Hepatocyte (in vitro differentiated cells): Measurements from ENCODE around the gene ING1. TPM values are rescaled to one million over a fixed set of nuclear protein-coding genes. Genes with fewer than 3 reads are reported as not detected.

Source experiments
- DNase-seq: peaks from one replicate; pipeline ENCODE4 v3.0.0-alpha.2; 2016; ENCODE audit warnings: low spot score
- H2AFZ ChIP-seq: fragments of 200-600 bp; sonication (generic); 2 replicates; pipeline ENCODE4 v1.6.0; 2016; ENCODE audit warnings: antibody characterized with exemption, mild to moderate bottlenecking
- H3K27ac ChIP-seq: fragments of 200-600 bp; sonication (generic); 2 replicates; pipeline ENCODE4 v1.5.1; 2016; ENCODE audit warnings: mild to moderate bottlenecking
- H3K27me3 ChIP-seq: fragments of 200-600 bp; sonication (generic); 2 replicates; pipeline ENCODE4 v1.6.1; 2016
- H3K36me3 ChIP-seq: fragments of 200-600 bp; sonication (generic); replicated peaks from 2 replicates; pipeline ENCODE4 v1.5.1; 2016; ENCODE audit warnings: low read depth; ENCODE audit not compliant: insufficient read depth
- H3K4me1 ChIP-seq: fragments of 200-600 bp; sonication (generic); 2 replicates; pipeline ENCODE4 v1.5.1; 2016; ENCODE audit warnings: mild to moderate bottlenecking, moderate library complexity; ENCODE audit not compliant: insufficient read depth
- H3K4me2 ChIP-seq: fragments of 200-600 bp; sonication (generic); 2 replicates; pipeline ENCODE4 v1.6.0; 2016
- H3K4me3 ChIP-seq: fragments of 200-600 bp; sonication (generic); 2 replicates; pipeline ENCODE4 v1.5.1; 2016; ENCODE audit warnings: mild to moderate bottlenecking
- H3K79me2 ChIP-seq: fragments of 200-600 bp; sonication (generic); 2 replicates; pipeline ENCODE4 v1.6.0; 2017; ENCODE audit warnings: mild to moderate bottlenecking
- H3K9me2 ChIP-seq: fragments of 200-600 bp; sonication (generic); replicated peaks from 2 replicates; pipeline ENCODE4 v1.6.0; 2017; ENCODE audit warnings: mild to moderate bottlenecking; ENCODE audit not compliant: insufficient read depth
- H3K9me3 ChIP-seq: fragments of 200-600 bp; sonication (generic); 2 replicates; pipeline ENCODE4 v1.5.1; 2016; ENCODE audit warnings: low read depth, mild to moderate bottlenecking
- H4K20me1 ChIP-seq: fragments of 200-600 bp; sonication (generic); 2 replicates; pipeline ENCODE4 v1.6.0; 2016; ENCODE audit warnings: mild to moderate bottlenecking; ENCODE audit not compliant: insufficient read depth, poor library complexity, severe bottlenecking
- EZH2 ChIP-seq: fragments of 200-600 bp; sonication (generic); IDR thresholded peaks from 2 replicates; pipeline ENCODE4 v1.6.1; 2016; ENCODE audit warnings: antibody characterized with exemption, mild to moderate bottlenecking, borderline replicate concordance
- EZH2phosphoT487 ChIP-seq: fragments of 200-600 bp; sonication (generic); IDR thresholded peaks from one replicate; pipeline ENCODE4 v1.6.1; 2018; ENCODE audit warnings: antibody characterized with exemption, mild to moderate bottlenecking, low read depth, moderate library complexity; ENCODE audit not compliant: unreplicated experiment, severe bottlenecking
- WGBS: methylation state at CpG from one replicate; pipeline ENCODE4 v1.1.6; 2016; ENCODE audit warnings: low lambda C conversion rate; ENCODE audit errors: missing lambda C conversion rate; 5-methylcytosine and 5-hydroxymethylcytosine counted together
- polyA plus RNA-seq: library from polyadenylated mRNA; unstranded; fragments of >200 nt; fragmentation: Nextera tagmentation; extraction: Ambion mirVana; gene quantifications from 2 replicates; pipeline ENCODE4 v1.2.1, GENCODE V29; 2016
- total RNA-seq: library from RNA; depleted of rRNA; stranded (reverse); fragments of >200 nt; gene quantifications from 2 replicates; pipeline ENCODE4 v1.2.3, GENCODE V29; 2014
- TF ChIP-seq, protein P1 (sequence below): fragments of 200-600 bp; sonication (generic); IDR thresholded peaks from 2 replicates; pipeline ENCODE4 v1.5.1; 2016; ENCODE audit warnings: antibody characterized with exemption, mild to moderate bottlenecking; ENCODE audit not compliant: poor library complexity

ING1 gene
- total and polyA plus RNA-seq, 2 experiments from 2014 or later, result 14.7 to 26.4 TPM

DNA sequence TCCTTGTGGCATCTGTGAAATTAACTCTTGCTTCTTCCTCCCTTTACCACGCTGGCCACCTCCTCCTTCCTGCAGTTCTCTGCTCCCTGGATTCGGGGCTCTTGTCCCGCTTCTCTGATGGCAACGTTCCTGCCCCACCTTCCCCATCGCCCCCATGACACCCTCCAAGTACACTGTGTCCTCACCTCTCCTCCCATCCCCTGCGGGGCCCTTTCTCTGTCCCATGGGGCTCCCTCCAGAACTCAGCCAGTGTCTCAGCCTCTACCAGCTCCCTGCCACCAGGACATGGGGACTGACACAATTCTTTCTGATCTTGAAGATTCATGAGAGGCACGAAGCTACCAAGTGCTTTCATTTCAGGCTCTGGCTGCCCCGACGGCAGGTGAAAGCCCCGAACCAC, 16.7 kb upstream of the ING1 start:
- H3K27ac ChIP-seq, result no peak overlapping the region
- no peaks in the 10 kb centered on the region for H4K20me1 ChIP-seq
- TF ChIP-seq, protein P1, sequence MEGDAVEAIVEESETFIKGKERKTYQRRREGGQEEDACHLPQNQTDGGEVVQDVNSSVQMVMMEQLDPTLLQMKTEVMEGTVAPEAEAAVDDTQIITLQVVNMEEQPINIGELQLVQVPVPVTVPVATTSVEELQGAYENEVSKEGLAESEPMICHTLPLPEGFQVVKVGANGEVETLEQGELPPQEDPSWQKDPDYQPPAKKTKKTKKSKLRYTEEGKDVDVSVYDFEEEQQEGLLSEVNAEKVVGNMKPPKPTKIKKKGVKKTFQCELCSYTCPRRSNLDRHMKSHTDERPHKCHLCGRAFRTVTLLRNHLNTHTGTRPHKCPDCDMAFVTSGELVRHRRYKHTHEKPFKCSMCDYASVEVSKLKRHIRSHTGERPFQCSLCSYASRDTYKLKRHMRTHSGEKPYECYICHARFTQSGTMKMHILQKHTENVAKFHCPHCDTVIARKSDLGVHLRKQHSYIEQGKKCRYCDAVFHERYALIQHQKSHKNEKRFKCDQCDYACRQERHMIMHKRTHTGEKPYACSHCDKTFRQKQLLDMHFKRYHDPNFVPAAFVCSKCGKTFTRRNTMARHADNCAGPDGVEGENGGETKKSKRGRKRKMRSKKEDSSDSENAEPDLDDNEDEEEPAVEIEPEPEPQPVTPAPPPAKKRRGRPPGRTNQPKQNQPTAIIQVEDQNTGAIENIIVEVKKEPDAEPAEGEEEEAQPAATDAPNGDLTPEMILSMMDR, result no peak
- TF ChIP-seq EZH2 (no peak), EZH2phosphoT487 (no peak)
- H3K36me3 ChIP-seq, result no peaks in the 10 kb centered on the region
- no peaks in the 10 kb centered on the region for H3K9me2 ChIP-seq
- H3K9me3 ChIP-seq, result no peaks in the 10 kb centered on the region
- H3K4me1 ChIP-seq, result no peaks in the 10 kb centered on the region
- no peak overlapping the region for H3K4me3 ChIP-seq
- no peak for DNase-seq
- peaks cover 32% of the 10 kb centered on the region for H3K79me2 ChIP-seq
- H2AFZ ChIP-seq, result no peak overlapping the region
- no peaks in the 10 kb centered on the region for H3K27me3 ChIP-seq
- H3K4me2 ChIP-seq, result no peak overlapping the region
- over 99% methylated on average over 10 of the region's 10 CpGs for WGBS

DNA sequence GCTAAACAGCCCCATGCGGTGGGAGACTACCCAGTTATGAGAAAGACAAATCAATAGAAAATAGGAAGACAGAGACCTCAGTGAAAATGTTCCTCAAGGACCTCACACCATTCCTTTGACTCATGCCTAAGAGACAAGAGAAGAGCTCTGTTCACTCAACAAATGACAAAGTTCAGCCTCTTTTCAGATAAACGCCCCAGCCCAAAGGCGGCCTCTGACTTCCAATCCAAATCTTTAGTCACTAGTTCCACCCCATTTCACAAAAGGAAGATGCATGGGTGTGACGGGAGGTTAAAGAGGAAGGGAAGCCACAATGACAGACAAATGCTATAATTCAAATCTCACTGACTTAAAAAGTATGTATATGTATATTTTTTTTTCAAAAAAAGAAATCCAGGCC, 15.7 kb upstream of the ING1 start:
- 95% methylated on average over 4 of the region's 4 CpGs for WGBS
- no peak overlapping the region for H3K27ac ChIP-seq
- no peaks in the 10 kb centered on the region for H3K36me3 ChIP-seq
- TF ChIP-seq EZH2 (no peak), EZH2phosphoT487 (no peak)
- TF ChIP-seq, protein P1, result no peak
- H3K9me3 ChIP-seq, result no peaks in the 10 kb centered on the region
- no peak overlapping the region for H2AFZ ChIP-seq
- no peaks in the 10 kb centered on the region for H3K4me1 ChIP-seq
- H3K4me2 ChIP-seq, result no peak overlapping the region
- no peaks in the 10 kb centered on the region for H3K27me3 ChIP-seq
- H3K79me2 ChIP-seq, result peaks cover 43% of the 10 kb centered on the region
- H3K9me2 ChIP-seq, result no peaks in the 10 kb centered on the region
- H4K20me1 ChIP-seq, result no peaks in the 10 kb centered on the region
- H3K4me3 ChIP-seq, result no peak overlapping the region
- no peak for DNase-seq

DNA sequence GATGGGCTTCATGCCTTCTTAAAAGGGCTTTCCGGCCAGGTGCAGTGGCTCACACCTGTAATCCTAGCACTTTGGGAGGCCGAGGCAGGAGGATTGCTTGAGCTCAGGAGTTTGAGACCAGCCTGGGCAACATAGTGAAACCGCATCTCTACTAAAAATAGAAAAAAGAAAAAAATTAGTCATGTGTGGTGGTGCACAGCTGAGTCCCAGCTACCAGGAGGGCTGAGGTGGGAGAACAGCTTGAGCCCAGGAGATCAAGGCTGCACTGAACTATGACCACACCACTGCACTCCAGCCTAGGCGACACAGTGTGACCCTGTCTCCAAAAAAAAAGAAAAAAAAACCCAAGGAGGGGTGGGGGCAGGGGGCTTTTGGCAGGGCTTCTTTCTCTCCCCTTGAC, 14.8 kb upstream of the ING1 start:
- H3K4me3 ChIP-seq, result no peak overlapping the region
- H3K9me2 ChIP-seq, result no peaks in the 10 kb centered on the region
- H3K9me3 ChIP-seq, result no peaks in the 10 kb centered on the region
- H3K27me3 ChIP-seq, result no peaks in the 10 kb centered on the region
- H3K79me2 ChIP-seq, result peaks cover 51% of the 10 kb centered on the region
- no peaks in the 10 kb centered on the region for H3K4me1 ChIP-seq
- no peak overlapping the region for H3K4me2 ChIP-seq
- no peak overlapping the region for H3K27ac ChIP-seq
- DNase-seq, result no peak
- H2AFZ ChIP-seq, result no peak overlapping the region
- no peak for TF ChIP-seq EZH2
- TF ChIP-seq, protein P1, result no peak
- TF ChIP-seq EZH2phosphoT487, result no peak
- no peaks in the 10 kb centered on the region for H3K36me3 ChIP-seq
- H4K20me1 ChIP-seq, result no peaks in the 10 kb centered on the region
- WGBS, result 95% methylated on average over 4 of the region's 4 CpGs
